PC-3 (cell line): Measurements from ENCODE around the gene SETD1B. TPM values are rescaled to one million over a fixed set of nuclear protein-coding genes. Genes with fewer than 3 reads are reported as not detected.
"Not testable (repeated sequence)": the region's sequence is repeated elsewhere in the genome, so short reads cannot be mapped to it uniquely, and the experiment has no call there.

Experiments
- ATAC-seq: fragments of 200-7000 bp; cut with Tn5 transposase; 2 replicates; pipeline ENCODE4 v1.9.1; 2020; ENCODE audit warnings: mild to moderate bottlenecking, moderate library complexity
- BruUV-seq: library from RNA; stranded (reverse); fragments of 400-500 nt; replicated peaks from 2 replicates; lab custom pipeline; 2021; lab: Mats Ljungman, UMichigan
- CTCF ChIA-PET: fragments of 300-600 bp; sonication (Branson Sonifier 250); formaldehyde crosslinking; loops from one replicate; lab custom pipeline; 2022; ENCODE audit warnings: antibody characterized with exemption; lab: Charles Lee
- POLR2A ChIA-PET: fragments of 300-600 bp; sonication (Branson Sonifier 250); formaldehyde crosslinking; loops from one replicate; lab custom pipeline; 2022; ENCODE audit warnings: antibody characterized with exemption; ENCODE audit not compliant: unreplicated experiment; lab: Charles Lee
- DNase-seq: peaks from one replicate; pipeline ENCODE4 v3.0.0-alpha.2; 2015
- H2AFZ ChIP-seq: fragments of 300-600 bp; sonication (generic); 2 replicates; pipeline ENCODE4 v1.6.0; 2016; ENCODE audit warnings: antibody characterized with exemption, low read length
- H3F3A ChIP-seq: fragments of 300-600 bp; sonication (generic); one replicate; pipeline ENCODE4 v1.6.0; 2017; ENCODE audit warnings: antibody characterized with exemption, low read length, control low read depth, mild to moderate bottlenecking; ENCODE audit not compliant: unreplicated experiment
- H3K27ac ChIP-seq: fragments of 300-600 bp; sonication (generic); 2 replicates; pipeline ENCODE4 v1.5.1; 2016; ENCODE audit warnings: mild to moderate bottlenecking, low read length
- H3K27me3 ChIP-seq: fragments of 300-600 bp; sonication (generic); 2 replicates; pipeline ENCODE4 v1.6.1; 2016; ENCODE audit warnings: low read length, mixed read lengths
- H3K36me3 ChIP-seq: fragments of 300-600 bp; sonication (generic); 2 replicates; pipeline ENCODE4 v1.6.1; 2016; ENCODE audit warnings: low read depth, mixed run types, low read length, mixed read lengths
- H3K4me1 ChIP-seq: fragments of 300-600 bp; sonication (generic); 2 replicates; pipeline ENCODE4 v1.5.1; 2016; ENCODE audit warnings: low read length; ENCODE audit not compliant: insufficient read depth
- H3K4me2 ChIP-seq: fragments of 300-600 bp; sonication (generic); 2 replicates; pipeline ENCODE4 v1.6.0; 2016; ENCODE audit warnings: low read length
- H3K4me3 ChIP-seq: fragments of 300-600 bp; sonication (generic); 2 replicates; pipeline ENCODE4 v1.5.1; 2016; ENCODE audit warnings: mild to moderate bottlenecking, low read length, mixed read lengths
- H3K79me2 ChIP-seq: fragments of 300-600 bp; sonication (generic); 2 replicates; pipeline ENCODE4 v1.6.1; 2017; ENCODE audit warnings: low read length, mixed read lengths
- H3K9ac ChIP-seq: fragments of 300-600 bp; sonication (generic); 2 replicates; pipeline ENCODE4 v1.6.0; 2016; ENCODE audit warnings: mild to moderate bottlenecking, low read length
- H3K9me2 ChIP-seq: fragments of 300-600 bp; sonication (generic); replicated peaks from 2 replicates; pipeline ENCODE4 v1.6.1; 2016; ENCODE audit warnings: mixed run types, low read length, mixed read lengths
- H3K9me3 ChIP-seq: fragments of 300-600 bp; sonication (generic); 2 replicates; pipeline ENCODE4 v1.6.1; 2016; ENCODE audit warnings: low read length, mixed read lengths
- H4K20me1 ChIP-seq: fragments of 300-600 bp; sonication (generic); 2 replicates; pipeline ENCODE4 v1.6.1; 2016; ENCODE audit warnings: low read length, mixed read lengths
- EZH2 ChIP-seq: fragments of 300-600 bp; sonication (generic); IDR thresholded peaks from one replicate; pipeline ENCODE4 v1.6.1; 2017; ENCODE audit warnings: antibody characterized with exemption, mild to moderate bottlenecking, low read length; ENCODE audit not compliant: unreplicated experiment
- EZH2phosphoT487 ChIP-seq: fragments of 300-600 bp; sonication (generic); IDR thresholded peaks from 2 replicates; pipeline ENCODE4 v1.6.1; 2018; ENCODE audit warnings: mild to moderate bottlenecking, antibody characterized with exemption, low read length, borderline replicate concordance
- intact Hi-C: fragments of 100-400 bp; cut with micrococcal nuclease; formaldehyde crosslinking; loops from 2 replicates; pipeline ENCODE4 v1.9.0; 2023
- total RNA-seq: library from RNA; depleted of rRNA; stranded (reverse); fragments of >200 nt; gene quantifications from 2 replicates; pipeline ENCODE4 v1.2.3, GENCODE V29; 2014
- TF ChIP-seq, protein P1 (sequence below): fragments of 300-600 bp; sonication (generic); conservative IDR thresholded peaks from 2 replicates; pipeline ENCODE4 v1.5.1; 2017; ENCODE audit warnings: antibody characterized with exemption, low read depth, mild to moderate bottlenecking, low read length

Gene SETD1B
- total RNA-seq, 1 experiment from 2014 or later, result 7.5 TPM

DNA sequence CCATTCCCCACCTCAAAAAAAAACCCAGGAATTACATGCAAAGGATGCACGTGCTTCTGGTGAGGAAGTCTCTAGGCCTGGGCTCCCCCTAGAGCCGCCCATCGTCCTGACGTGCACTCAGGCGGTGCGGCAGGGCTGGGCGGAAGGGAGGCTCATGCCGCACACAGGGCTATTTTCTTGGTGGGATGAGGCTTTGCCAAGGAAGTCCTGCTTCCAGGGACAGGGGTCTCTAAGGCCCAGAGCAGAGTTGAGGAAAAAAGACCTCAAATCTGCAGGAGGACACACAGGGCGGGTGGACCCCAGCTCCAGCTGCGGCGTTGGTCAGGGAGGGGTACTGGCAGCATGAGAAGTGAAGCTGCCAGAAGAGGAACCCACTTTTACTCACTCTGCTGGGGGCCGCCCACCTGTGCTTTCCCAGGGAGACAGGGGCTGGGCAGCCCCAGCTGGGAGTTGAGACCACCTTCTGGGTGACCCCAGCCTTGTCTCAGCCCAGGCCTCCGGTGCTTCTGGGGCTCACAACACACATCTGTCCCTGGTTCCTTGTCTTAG is 14.5 kb upstream of the SETD1B start:
- peaks cover 14% of the 10 kb centered on the region; the same call in 1 of the 2 replicates for H3K36me3 ChIP-seq
- H3K4me1 ChIP-seq, result peaks cover 75% of the 10 kb centered on the region
- DNase-seq (no peak), ATAC-seq (no peak)
- intact Hi-C loops, result no loop called here
- peaks cover 81% of the 10 kb centered on the region for H3K79me2 ChIP-seq
- no peaks in the 10 kb centered on the region for H3K27me3 ChIP-seq
- H3K9me3 ChIP-seq, result no peaks in the 10 kb centered on the region
- ChIA-PET POLR2A (no interaction called here), CTCF (interaction anchor here (0.5 kb wide), 1 partner anchor 54 kb away, joined by 15 read pairs; no protein-coding TSS in a partner anchor)
- no peaks in the 10 kb centered on the region for H3F3A ChIP-seq
- 0 out of 2 replicates have a peak, but pooled peaks cover 3% of the 10 kb centered on the region for H4K20me1 ChIP-seq
- no peaks in the 10 kb centered on the region for H3K9me2 ChIP-seq
- H3K4me2 ChIP-seq, result peak overlapping the region; percentile 93
- peak overlapping the region; percentile 94 for H3K9ac ChIP-seq
- H2AFZ ChIP-seq, result no peak overlapping the region
- TF ChIP-seq, protein P1, sequence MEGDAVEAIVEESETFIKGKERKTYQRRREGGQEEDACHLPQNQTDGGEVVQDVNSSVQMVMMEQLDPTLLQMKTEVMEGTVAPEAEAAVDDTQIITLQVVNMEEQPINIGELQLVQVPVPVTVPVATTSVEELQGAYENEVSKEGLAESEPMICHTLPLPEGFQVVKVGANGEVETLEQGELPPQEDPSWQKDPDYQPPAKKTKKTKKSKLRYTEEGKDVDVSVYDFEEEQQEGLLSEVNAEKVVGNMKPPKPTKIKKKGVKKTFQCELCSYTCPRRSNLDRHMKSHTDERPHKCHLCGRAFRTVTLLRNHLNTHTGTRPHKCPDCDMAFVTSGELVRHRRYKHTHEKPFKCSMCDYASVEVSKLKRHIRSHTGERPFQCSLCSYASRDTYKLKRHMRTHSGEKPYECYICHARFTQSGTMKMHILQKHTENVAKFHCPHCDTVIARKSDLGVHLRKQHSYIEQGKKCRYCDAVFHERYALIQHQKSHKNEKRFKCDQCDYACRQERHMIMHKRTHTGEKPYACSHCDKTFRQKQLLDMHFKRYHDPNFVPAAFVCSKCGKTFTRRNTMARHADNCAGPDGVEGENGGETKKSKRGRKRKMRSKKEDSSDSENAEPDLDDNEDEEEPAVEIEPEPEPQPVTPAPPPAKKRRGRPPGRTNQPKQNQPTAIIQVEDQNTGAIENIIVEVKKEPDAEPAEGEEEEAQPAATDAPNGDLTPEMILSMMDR, result no peak
- no peak for TF ChIP-seq EZH2phosphoT487
- no peak for TF ChIP-seq EZH2
- peak overlapping the region; percentile 55; the same call in 1 of the 2 replicates for H3K4me3 ChIP-seq
- no TSS peak for BruUV-seq
- H3K27ac ChIP-seq, result peak overlapping the region; percentile 96

DNA sequence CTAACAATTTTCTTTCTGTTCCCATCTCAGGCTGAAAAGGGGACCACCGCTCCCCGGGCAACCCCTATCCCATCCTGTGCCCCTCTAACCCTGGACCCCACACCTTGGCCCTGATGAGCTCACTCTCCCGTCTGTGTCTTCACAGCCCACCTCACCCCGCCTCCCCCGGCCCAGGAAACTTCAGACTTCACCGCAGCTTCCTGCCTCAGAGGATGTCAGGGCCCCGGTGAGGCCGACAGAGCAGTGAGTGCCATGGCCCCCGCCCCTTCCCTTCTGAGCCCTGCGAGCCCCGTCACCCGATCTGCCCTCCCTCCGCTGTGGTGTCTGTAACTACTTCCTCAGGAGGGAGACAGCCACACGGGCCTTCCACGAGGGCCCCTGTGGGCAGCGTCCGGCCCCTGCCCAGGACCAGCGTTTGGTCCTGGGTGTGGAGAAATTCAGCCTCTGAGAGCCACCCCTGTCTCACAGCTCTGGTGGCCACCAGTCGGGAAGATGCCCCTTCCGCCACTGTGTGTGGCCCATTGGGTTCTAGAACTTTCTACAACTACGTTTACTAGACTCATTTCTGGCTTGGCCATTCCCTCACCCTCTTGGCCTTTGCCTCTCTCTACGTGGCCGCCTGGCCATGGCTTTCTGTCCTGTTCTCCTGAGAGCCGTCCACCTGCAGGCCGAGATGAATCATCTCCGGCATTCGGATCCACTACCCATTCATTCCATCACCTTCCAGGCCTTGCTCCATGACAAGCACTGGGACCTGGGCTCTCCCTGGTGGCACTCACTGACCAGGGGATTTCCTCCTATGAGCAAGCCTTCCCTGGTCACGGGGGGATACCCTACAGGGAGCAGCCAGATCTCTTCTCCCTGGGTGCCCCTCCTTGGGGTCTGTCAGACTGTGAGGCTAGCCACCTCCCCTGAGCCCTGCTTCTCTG is 13.7 kb upstream of the SETD1B start:
- Histone ChIP-seq H3K4me1 (peaks cover 75% of the 10 kb centered on the region), H3K27me3 (no peaks in the 10 kb centered on the region), H3K27ac (peak overlapping the region; percentile 96), H3F3A (no peaks in the 10 kb centered on the region), H3K4me2 (peak overlapping the region; percentile 93), H3K4me3 (peak overlapping the region; percentile 55), H3K9me3 (no peaks in the 10 kb centered on the region), H2AFZ (no peak overlapping the region), H3K79me2 (peaks cover 78% of the 10 kb centered on the region), H3K9me2 (no peaks in the 10 kb centered on the region), H3K9ac (peak overlapping the region; percentile 94), H3K36me3 (peaks cover 14% of the 10 kb centered on the region; the same call in 1 of the 2 replicates), H4K20me1 (0 out of 2 replicates have a peak, but pooled peaks cover 3% of the 10 kb centered on the region)
- TF ChIP-seq, protein P1, result no peak
- no peak for TF ChIP-seq EZH2phosphoT487
- TF ChIP-seq EZH2, result no peak
- ChIA-PET CTCF (interaction anchor here (0.5 kb wide), 1 partner anchor 53 kb away, joined by 15 read pairs; no protein-coding TSS in a partner anchor), POLR2A (no interaction called here)
- DNase-seq (peak; percentile 87), ATAC-seq (peak; percentile 7)
- BruUV-seq, result TSS peak; percentile 4
- intact Hi-C loops, result loop anchor here (5.0 to 10.0 kb wide), 3 partner anchors 78 to 235 kb away; partner anchors contain the start of genes BCL7A, ORAI1 and TMEM120B

DNA sequence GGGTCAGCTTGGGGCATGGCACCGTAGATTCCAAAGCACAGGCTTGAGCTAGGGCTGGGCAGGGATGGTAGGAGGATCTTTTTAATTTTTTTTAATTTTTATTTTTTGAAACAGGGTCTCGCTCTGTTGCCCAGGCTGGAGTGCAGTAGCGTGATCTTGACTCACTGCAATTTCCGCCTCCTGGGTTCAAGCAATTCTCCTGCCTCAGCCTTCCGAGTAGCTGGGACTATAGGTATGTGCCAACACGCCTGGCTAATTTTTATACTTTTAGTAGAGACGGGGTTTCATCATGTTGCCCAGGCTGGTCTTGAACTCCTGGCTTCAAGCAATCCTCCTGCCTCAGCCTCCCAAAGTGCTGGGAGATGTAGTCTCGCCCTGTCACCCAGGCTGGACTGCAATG is 13.0 kb upstream of the SETD1B start:
- H3K9ac ChIP-seq, result peak overlapping the region; percentile 94
- H3F3A ChIP-seq, H4K20me1 ChIP-seq, ATAC-seq, H3K27me3 ChIP-seq, H3K9me2 ChIP-seq, CTCF ChIA-PET, DNase-seq, BruUV-seq, H3K9me3 ChIP-seq, H2AFZ ChIP-seq: not testable (repeated sequence)
- H3K4me2 ChIP-seq, result peak overlapping the region; percentile 93
- peaks cover 73% of the 10 kb centered on the region for H3K79me2 ChIP-seq
- intact Hi-C loops, result loop anchor here (5.0 to 10.0 kb wide), 3 partner anchors 78 to 234 kb away; partner anchors contain the start of genes BCL7A, ORAI1 and TMEM120B
- H3K36me3 ChIP-seq, result peaks cover 14% of the 10 kb centered on the region; the same call in 1 of the 2 replicates
- POLR2A ChIA-PET, result interaction anchor here (1.4 kb wide), 1 partner anchor 104 kb away, joined by 8 read pairs; no protein-coding TSS in a partner anchor
- H3K4me3 ChIP-seq, result peak overlapping the region; percentile 55
- H3K27ac ChIP-seq, result peak overlapping the region; percentile 96
- peaks cover 74% of the 10 kb centered on the region for H3K4me1 ChIP-seq
